Smooth muscle cell of the brain vasculature (primary cell): ENCODE data around the gene KIF2A.
"Not testable (repeated sequence)": the region's sequence is repeated elsewhere in the genome, so short reads cannot be mapped to it uniquely, and the experiment has no call there.

ENCODE experiments used
- DNase-seq: peaks from one replicate; pipeline ENCODE4 v3.0.0-alpha.2; 2012; ENCODE audit warnings: low read depth, low spot score

The KIF2A gene

DNA sequence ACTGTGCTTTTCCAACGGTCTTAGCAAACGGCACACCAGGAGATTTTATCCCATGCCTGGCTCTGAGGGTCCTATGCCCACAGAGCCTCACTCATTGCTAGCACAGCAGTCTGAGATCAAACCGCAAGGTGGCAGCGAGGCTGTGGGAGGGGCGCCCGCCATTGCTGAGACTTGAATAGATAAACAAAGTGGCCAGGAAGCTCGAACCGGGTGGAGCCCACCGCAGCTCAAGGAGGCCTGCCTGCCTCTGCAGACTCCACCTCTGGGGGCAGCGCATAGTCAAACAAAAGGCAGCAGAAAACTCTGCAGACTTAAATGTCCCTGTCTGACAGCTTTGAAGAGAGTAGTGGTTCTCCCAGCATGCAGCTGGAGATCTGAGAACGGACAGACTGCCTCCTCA is 14.2 kb upstream of the KIF2A start:
- not testable (repeated sequence) for DNase-seq

DNA sequence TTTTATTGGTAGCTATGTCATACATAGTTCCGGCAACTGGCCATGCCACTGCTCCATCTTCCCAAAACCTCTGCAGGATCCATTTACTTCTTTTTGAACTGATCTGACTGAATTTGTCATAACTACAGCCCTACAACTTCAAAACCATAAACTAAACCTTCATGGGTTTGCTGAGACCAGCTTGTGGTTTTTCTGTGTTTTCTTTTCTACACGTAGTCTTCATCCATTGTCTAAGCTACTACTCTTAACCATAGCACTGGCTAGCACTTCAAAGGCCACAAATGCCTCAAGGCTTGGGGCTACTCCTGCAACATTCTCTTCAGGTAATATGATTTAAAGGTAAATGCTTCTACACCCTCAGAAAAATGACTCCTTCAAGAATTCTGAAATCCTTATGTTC is 9.0 kb upstream of the KIF2A start:
- DNase-seq, result no peak

- DNase-seq, result no peak
Observed at GRCh38 chr5:62298118-62298517, 7.9 kb upstream of the KIF2A start.

DNA sequence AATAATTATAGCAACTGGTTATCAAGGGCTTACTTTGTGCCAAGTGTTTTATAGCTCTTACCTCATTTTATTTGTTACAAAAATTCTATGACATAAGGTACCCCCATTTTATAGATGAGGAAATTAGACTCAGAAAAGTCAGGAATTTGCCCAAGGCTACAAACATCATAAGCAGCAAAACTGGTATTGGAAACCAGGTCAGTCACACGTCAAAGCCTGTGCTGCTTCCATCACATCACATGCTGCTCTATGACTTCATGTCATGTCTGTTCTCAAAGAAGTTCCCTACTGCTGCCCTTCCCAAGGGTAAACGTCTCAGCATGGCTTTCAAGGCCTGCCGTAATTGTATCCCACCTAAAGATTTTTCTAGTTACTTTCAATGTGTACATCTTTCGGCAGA is 6.9 kb upstream of the KIF2A start:
- no peak for DNase-seq

GRCh38 chr5:62299600-62299999 is 6.4 kb upstream of the KIF2A start:
- no peak for DNase-seq

DNA sequence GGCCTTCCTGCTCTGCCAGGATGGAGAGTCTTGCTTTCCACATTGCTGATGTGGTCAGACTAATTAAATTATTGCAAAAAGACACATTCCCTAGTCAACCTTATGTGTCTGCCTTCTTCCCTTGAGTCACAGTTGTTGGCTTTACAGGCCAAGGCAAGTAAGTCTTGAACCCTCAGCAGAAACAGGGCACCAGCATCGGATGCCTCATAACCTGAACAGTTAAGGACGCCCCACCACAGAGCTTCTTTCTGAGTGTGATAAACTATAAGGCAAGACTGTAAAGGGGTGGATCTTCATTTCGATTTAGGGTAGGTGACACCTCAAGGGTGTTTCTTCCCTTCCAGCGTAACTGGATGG is 670 bp upstream of the KIF2A start:
- no peak for DNase-seq

DNA sequence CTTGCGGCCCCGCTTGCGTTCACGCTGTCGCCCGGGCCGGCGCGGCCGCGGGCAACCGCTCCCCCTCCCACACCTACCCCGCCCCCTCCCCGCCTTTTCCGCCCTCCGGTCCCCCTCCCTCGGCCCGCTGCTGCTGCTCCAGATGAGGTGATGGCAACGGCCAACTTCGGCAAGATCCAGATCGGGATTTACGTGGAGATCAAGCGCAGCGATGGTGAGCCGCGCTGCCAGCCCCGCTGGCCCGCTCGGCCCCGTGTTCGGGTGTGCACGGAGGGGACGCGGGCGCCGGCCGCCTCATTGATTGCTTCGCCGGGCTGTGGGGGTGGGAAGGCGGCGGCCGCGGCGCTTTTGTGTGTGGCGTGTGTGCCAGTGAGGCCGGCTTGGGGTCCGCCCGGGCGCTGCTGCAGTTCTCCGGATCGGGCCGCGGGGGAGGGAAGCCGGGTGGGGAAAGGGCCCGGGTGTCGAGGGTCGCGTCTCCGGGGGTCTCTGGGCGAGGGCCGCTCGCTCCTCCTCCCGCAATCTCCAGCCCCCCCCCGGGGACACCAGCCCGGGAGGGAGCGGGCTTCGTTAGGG is 403 bp downstream of the KIF2A start:
- DNase-seq, result no peak

- no peak for DNase-seq
Observed at GRCh38 chr5:62306896-62307689, 1.1 kb downstream of the KIF2A start.

DNA sequence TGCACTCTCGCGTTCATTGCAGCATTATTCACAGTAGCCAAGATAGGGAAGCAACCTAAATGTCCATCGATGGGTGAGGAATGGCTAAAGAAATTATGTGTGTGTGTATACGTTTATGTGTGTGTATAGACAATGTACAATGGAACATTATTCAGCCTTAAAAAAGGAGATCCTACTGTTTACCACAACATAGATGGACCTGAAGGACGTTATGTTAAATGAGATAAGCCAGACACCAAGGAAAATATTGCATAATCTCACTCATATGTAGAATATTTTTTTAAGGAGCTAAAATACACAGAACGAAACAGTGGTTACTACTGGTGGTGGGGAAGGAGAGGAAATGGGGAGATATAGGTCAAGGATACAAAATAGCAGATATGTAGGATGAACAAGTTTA is 2.4 kb downstream of the KIF2A start:
- DNase-seq, result no peak

DNA sequence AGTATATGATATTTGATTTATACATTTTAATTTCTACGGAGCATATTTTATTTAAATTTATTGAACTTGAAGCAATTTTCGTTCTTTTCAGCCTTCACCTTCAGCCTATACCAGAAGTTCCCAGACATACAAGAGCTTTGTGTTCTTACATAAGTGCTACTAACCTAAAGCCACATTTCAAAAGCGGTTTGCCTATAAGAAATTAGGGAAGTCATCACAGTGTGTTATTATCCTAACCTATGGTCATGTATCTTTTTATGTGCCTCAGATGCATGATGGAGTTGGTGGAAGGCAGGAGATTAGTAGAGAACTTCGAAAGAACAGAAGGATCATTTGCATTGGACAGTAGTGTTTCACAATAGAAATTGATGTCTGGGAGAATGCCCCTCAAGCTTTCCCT is 3.1 kb downstream of the KIF2A start:
- DNase-seq, result no peak

DNA sequence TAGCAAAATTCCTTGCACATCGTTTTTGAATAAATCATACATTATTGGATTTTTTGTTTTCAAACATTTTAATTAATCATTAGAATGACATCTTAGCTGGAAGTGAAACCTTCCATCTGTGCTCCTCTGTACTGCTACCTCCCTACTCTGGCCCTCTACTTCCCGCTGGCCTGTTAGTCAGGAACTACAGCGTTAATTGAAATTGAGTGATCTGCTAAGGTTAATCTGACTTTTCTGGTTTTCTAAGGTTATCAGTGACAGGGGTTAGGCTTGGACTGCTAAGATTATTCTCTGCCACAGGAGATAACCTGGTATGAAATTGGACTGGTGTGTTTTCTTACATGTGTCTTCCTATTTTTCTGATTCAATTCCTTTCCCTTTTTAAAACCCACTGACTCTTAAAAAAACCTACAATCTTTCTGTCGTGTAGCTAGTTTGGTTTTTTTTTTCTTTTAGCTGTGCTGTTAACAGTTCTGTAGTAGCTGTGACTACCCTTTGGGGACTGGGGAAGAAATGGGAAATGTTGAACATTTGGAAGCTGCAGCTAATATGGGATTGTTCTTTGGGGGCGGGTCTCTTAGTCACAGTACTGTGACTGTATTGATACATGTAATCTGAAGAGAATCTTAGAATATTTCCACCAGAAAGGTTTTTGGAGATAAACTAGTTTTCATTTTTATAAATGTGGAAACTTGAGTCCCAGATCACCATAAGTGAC is 4.6 kb downstream of the KIF2A start:
- no peak for DNase-seq

DNA sequence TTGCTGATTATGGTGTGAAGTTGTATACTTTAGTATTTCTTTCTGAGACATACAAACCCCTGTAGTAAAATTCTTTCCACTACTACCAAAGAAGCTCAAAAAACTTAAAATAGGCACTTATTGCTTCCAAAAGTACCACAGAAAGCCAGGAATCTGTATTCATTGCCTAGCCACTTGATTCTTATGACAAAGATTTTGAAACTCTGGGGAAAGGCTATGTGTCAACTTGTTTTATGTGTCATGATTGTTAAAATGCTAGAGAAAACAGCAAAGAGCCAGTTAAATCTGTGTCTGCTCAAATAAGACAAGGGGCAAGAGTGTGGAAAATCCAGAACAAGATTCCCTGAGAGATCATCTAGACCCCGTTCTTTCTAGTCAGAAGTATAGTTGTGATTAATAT is 6.0 kb downstream of the KIF2A start:
- no peak for DNase-seq

DNA sequence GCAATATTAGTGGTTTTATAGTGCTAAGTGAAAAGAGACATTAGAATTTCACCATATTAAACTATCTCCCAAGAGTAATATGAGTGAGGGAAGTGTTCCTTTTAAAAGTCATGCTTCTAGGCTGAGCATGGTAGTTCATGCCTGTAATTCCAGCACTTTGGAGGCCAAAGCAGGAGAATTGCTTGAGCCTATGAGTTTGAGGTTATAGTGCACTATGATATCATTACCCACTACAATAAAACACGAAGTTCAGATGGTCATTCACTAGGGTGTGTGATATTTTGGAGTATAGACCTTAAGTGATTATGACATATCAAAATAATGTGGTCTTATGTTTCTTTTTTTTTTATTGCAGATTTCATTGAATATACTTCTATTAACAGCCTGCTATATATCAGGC is 6.7 kb downstream of the KIF2A start:
- DNase-seq, result no peak

DNA sequence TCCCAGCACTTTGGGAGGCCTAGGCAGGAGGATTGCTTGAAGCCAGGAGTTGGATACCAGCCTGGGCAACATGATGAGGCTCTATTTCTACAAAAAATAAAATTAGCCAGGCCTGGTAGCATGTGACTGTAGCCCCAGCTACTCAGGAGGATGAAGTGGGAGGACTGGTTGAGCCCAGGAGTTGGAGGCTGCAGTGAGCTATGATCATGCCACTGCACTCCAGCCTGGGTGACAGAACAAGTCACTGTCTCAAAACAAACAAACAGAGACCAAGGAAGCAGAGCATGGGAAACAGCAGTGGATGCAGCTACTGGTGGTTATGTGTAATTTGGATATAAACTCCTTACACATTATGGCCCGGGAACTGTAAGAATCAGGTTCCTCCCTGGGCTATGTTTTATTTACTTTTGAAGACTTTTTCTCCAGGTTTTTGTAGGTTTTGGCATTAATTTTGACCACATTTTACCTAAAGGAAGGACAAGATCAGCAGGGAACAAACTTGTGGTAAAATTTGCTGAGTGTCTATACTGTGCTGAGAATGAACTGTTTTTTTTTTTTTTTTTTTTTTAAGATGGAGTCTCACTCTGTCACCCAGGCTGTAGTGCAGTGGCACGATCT is 8.3 kb downstream of the KIF2A start:
- peak; percentile 47 for DNase-seq

GRCh38 chr5:62315376-62316175 is 9.6 kb downstream of the KIF2A start:
- no peak for DNase-seq

GRCh38 chr5:62316176-62316502 is 10.1 kb downstream of the KIF2A start:
- no peak for DNase-seq

GRCh38 chr5:62317810-62318209 is 11.8 kb downstream of the KIF2A start:
- no peak for DNase-seq

GRCh38 chr5:62322484-62322883 is 16.5 kb downstream of the KIF2A start:
- DNase-seq, result no peak

GRCh38 chr5:62326302-62326701 is 20.3 kb downstream of the KIF2A start:
- DNase-seq, result no peak

DNA sequence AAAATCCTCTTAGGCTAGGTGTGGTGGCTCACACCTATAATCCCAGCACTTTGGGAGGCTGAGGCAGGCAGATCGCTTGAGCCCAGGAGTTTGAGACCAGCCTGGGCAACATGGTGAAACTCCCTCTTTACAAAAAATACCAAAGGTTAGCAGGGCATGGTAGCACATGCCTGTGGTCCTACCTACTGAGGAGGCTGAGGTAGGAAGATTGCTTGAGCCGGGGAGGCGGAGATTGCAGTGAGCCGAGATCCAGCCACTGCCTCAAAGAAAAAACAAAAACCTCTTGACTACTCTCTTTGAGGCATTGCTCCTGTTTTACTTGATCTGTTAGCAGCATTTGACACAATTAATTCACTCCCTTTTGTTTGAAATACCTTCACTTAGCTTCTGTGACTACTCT is 20.7 kb downstream of the KIF2A start:
- no peak for DNase-seq

GRCh38 chr5:62327138-62328053 is 21.4 kb downstream of the KIF2A start:
- no peak for DNase-seq
